PC-3 (cell line): ENCODE measurements around the gene OR2A5. TPM values are rescaled to one million over a fixed set of nuclear protein-coding genes. Genes with fewer than 3 reads are reported as not detected.
"Not testable (repeated sequence)": the region's sequence is repeated elsewhere in the genome, so short reads cannot be mapped to it uniquely, and the experiment has no call there.

ENCODE experiments used
- ATAC-seq: fragments of 200-7000 bp; cut with Tn5 transposase; 2 replicates; pipeline ENCODE4 v1.9.1; 2020; ENCODE audit warnings: mild to moderate bottlenecking, moderate library complexity
- BruUV-seq: library from RNA; stranded (reverse); fragments of 400-500 nt; replicated peaks from 2 replicates; lab custom pipeline; 2021; lab: Mats Ljungman, UMichigan
- CTCF ChIA-PET: fragments of 300-600 bp; sonication (Branson Sonifier 250); formaldehyde crosslinking; loops from one replicate; lab custom pipeline; 2022; ENCODE audit warnings: antibody characterized with exemption; lab: Charles Lee
- POLR2A ChIA-PET: fragments of 300-600 bp; sonication (Branson Sonifier 250); formaldehyde crosslinking; loops from one replicate; lab custom pipeline; 2022; ENCODE audit warnings: antibody characterized with exemption; ENCODE audit not compliant: unreplicated experiment; lab: Charles Lee
- DNase-seq: peaks from one replicate; pipeline ENCODE4 v3.0.0-alpha.2; 2015
- H2AFZ ChIP-seq: fragments of 300-600 bp; sonication (generic); 2 replicates; pipeline ENCODE4 v1.6.0; 2016; ENCODE audit warnings: antibody characterized with exemption, low read length
- H3F3A ChIP-seq: fragments of 300-600 bp; sonication (generic); one replicate; pipeline ENCODE4 v1.6.0; 2017; ENCODE audit warnings: antibody characterized with exemption, low read length, control low read depth, mild to moderate bottlenecking; ENCODE audit not compliant: unreplicated experiment
- H3K27ac ChIP-seq: fragments of 300-600 bp; sonication (generic); 2 replicates; pipeline ENCODE4 v1.5.1; 2016; ENCODE audit warnings: mild to moderate bottlenecking, low read length
- H3K27me3 ChIP-seq: fragments of 300-600 bp; sonication (generic); 2 replicates; pipeline ENCODE4 v1.6.1; 2016; ENCODE audit warnings: low read length, mixed read lengths
- H3K36me3 ChIP-seq: fragments of 300-600 bp; sonication (generic); 2 replicates; pipeline ENCODE4 v1.6.1; 2016; ENCODE audit warnings: low read depth, mixed run types, low read length, mixed read lengths
- H3K4me1 ChIP-seq: fragments of 300-600 bp; sonication (generic); 2 replicates; pipeline ENCODE4 v1.5.1; 2016; ENCODE audit warnings: low read length; ENCODE audit not compliant: insufficient read depth
- H3K4me2 ChIP-seq: fragments of 300-600 bp; sonication (generic); 2 replicates; pipeline ENCODE4 v1.6.0; 2016; ENCODE audit warnings: low read length
- H3K4me3 ChIP-seq: fragments of 300-600 bp; sonication (generic); 2 replicates; pipeline ENCODE4 v1.5.1; 2016; ENCODE audit warnings: mild to moderate bottlenecking, low read length, mixed read lengths
- H3K79me2 ChIP-seq: fragments of 300-600 bp; sonication (generic); 2 replicates; pipeline ENCODE4 v1.6.1; 2017; ENCODE audit warnings: low read length, mixed read lengths
- H3K9ac ChIP-seq: fragments of 300-600 bp; sonication (generic); 2 replicates; pipeline ENCODE4 v1.6.0; 2016; ENCODE audit warnings: mild to moderate bottlenecking, low read length
- H3K9me2 ChIP-seq: fragments of 300-600 bp; sonication (generic); replicated peaks from 2 replicates; pipeline ENCODE4 v1.6.1; 2016; ENCODE audit warnings: mixed run types, low read length, mixed read lengths
- H3K9me3 ChIP-seq: fragments of 300-600 bp; sonication (generic); 2 replicates; pipeline ENCODE4 v1.6.1; 2016; ENCODE audit warnings: low read length, mixed read lengths
- H4K20me1 ChIP-seq: fragments of 300-600 bp; sonication (generic); 2 replicates; pipeline ENCODE4 v1.6.1; 2016; ENCODE audit warnings: low read length, mixed read lengths
- EZH2 ChIP-seq: fragments of 300-600 bp; sonication (generic); IDR thresholded peaks from one replicate; pipeline ENCODE4 v1.6.1; 2017; ENCODE audit warnings: antibody characterized with exemption, mild to moderate bottlenecking, low read length; ENCODE audit not compliant: unreplicated experiment
- EZH2phosphoT487 ChIP-seq: fragments of 300-600 bp; sonication (generic); IDR thresholded peaks from 2 replicates; pipeline ENCODE4 v1.6.1; 2018; ENCODE audit warnings: mild to moderate bottlenecking, antibody characterized with exemption, low read length, borderline replicate concordance
- intact Hi-C: fragments of 100-400 bp; cut with micrococcal nuclease; formaldehyde crosslinking; loops from 2 replicates; pipeline ENCODE4 v1.9.0; 2023
- total RNA-seq: library from RNA; depleted of rRNA; stranded (reverse); fragments of >200 nt; gene quantifications from 2 replicates; pipeline ENCODE4 v1.2.3, GENCODE V29; 2014
- TF ChIP-seq, protein P1 (sequence below): fragments of 300-600 bp; sonication (generic); conservative IDR thresholded peaks from 2 replicates; pipeline ENCODE4 v1.5.1; 2017; ENCODE audit warnings: antibody characterized with exemption, low read depth, mild to moderate bottlenecking, low read length

Gene OR2A5
- total RNA-seq, 1 experiment from 2014 or later, result not detected

DNA sequence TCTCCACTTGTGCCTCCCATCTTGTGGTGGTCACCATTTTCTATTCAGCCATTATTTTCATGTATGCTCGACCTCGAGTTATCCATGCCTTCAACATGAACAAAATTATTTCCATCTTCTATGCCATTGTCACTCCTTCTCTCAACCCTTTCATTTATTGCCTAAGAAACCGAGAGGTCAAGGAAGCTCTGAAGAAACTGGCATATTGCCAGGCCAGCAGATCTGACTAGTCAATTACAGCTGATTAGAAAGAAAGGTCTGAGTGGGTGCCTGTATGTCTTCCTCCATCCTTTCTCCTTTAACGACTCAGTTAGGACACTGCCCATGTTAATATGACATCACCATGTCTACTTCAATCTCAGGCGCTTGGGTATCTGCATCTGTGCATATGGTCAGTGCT, 44.0 kb upstream of the OR2A5 start:
- BruUV-seq, result no TSS peak
- intact Hi-C loops, result no loop called here

DNA sequence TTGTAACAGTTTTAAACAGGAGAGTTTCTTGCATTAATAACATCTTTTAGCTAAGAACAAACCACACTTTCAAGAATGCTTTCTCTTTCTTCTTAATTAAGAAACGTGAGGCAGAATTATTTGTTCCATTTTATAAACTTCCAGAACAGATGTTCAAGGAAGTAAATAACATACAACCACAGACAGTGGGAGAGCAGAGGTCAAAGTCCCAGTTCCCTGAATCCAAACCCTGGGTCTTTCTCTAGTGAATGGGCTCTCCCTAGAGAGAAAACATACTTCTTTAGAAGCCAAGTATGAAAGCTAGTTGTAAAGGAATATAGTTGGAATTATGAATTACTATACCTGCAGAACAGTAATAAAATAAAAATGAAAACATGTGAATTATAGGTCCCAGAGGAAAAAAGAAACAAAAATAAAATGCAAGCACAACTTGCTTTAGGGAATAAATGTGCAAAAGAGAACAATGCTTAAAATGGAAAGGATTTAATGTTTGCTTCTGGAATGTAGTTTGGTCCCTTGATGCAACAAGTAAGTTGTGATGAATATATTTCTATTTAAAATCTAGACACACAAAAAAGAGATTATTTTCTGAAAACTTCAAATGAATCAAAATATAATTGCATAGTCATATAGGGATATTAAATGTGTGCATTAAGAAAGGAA, 42.6 kb upstream of the OR2A5 start:
- no peak for ATAC-seq
- no peak for DNase-seq
- H2AFZ ChIP-seq, result no peak overlapping the region
- no peaks in the 10 kb centered on the region for H3K27me3 ChIP-seq
- no peak overlapping the region for H3K4me2 ChIP-seq
- H4K20me1 ChIP-seq, result no peaks in the 10 kb centered on the region
- no peak for TF ChIP-seq EZH2phosphoT487
- ChIA-PET POLR2A (no interaction called here), CTCF (no interaction called here)
- H3F3A ChIP-seq, result no peaks in the 10 kb centered on the region
- BruUV-seq, result no TSS peak
- no peaks in the 10 kb centered on the region for H3K9me2 ChIP-seq
- intact Hi-C loops, result no loop called here
- no peaks in the 10 kb centered on the region for H3K9me3 ChIP-seq
- H3K4me3 ChIP-seq, result no peak overlapping the region
- H3K9ac ChIP-seq, result no peak overlapping the region
- no peaks in the 10 kb centered on the region for H3K36me3 ChIP-seq
- H3K27ac ChIP-seq, result no peak overlapping the region
- no peaks in the 10 kb centered on the region for H3K79me2 ChIP-seq
- no peaks in the 10 kb centered on the region for H3K4me1 ChIP-seq

More for the DNA sequence above, 44.0 kb upstream of the OR2A5 start:
- no peak overlapping the region for H3K4me3 ChIP-seq
- H3K27me3 ChIP-seq, result no peaks in the 10 kb centered on the region
- no peak overlapping the region for H3K4me2 ChIP-seq
- H3K4me1 ChIP-seq, result no peaks in the 10 kb centered on the region
- ATAC-seq (no peak), DNase-seq (no peak)
- H3K9ac ChIP-seq, result no peak overlapping the region
- no peaks in the 10 kb centered on the region for H3K9me2 ChIP-seq
- H3K79me2 ChIP-seq, result no peaks in the 10 kb centered on the region
- H3K27ac ChIP-seq, result no peak overlapping the region
- CTCF ChIA-PET, result no interaction called here
- no peaks in the 10 kb centered on the region for H3K36me3 ChIP-seq
- H3F3A ChIP-seq, result no peaks in the 10 kb centered on the region
- POLR2A ChIA-PET, result no interaction called here
- TF ChIP-seq EZH2, result no peak
- no peaks in the 10 kb centered on the region for H3K9me3 ChIP-seq
- H2AFZ ChIP-seq, result no peak overlapping the region
- no peaks in the 10 kb centered on the region for H4K20me1 ChIP-seq

DNA sequence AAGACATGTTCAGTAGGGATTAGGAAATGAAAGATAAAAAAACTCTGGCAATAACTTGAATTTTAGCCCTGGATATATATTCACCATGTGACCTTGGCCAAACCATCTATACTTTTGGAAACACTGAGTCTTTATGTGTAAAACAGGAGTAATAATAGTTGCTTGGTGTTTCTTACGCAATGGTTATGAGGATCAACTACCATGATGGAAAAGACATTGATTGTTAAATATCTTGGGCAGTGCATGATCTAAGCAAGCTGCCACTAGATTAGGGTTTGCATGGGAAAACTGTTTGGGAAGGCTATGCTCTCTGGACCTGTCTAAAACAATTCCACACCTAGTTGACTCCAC, 42.1 kb upstream of the OR2A5 start:
- Histone ChIP-seq H3K4me2 (no peak overlapping the region), H3K4me3 (no peak overlapping the region), H3K4me1 (no peaks in the 10 kb centered on the region), H4K20me1 (no peaks in the 10 kb centered on the region), H3F3A (no peaks in the 10 kb centered on the region), H3K79me2 (no peaks in the 10 kb centered on the region), H3K9ac (no peak overlapping the region), H2AFZ (no peak overlapping the region), H3K9me2 (no peaks in the 10 kb centered on the region), H3K9me3 (no peaks in the 10 kb centered on the region), H3K27me3 (no peaks in the 10 kb centered on the region), H3K36me3 (no peaks in the 10 kb centered on the region), H3K27ac (no peak overlapping the region)
- DNase-seq (no peak), ATAC-seq (no peak)
- CTCF ChIA-PET, result no interaction called here
- intact Hi-C loops, result no loop called here
- POLR2A ChIA-PET, result no interaction called here
- TF ChIP-seq EZH2phosphoT487, result no peak
- TF ChIP-seq EZH2, result no peak
- TF ChIP-seq, protein P1, sequence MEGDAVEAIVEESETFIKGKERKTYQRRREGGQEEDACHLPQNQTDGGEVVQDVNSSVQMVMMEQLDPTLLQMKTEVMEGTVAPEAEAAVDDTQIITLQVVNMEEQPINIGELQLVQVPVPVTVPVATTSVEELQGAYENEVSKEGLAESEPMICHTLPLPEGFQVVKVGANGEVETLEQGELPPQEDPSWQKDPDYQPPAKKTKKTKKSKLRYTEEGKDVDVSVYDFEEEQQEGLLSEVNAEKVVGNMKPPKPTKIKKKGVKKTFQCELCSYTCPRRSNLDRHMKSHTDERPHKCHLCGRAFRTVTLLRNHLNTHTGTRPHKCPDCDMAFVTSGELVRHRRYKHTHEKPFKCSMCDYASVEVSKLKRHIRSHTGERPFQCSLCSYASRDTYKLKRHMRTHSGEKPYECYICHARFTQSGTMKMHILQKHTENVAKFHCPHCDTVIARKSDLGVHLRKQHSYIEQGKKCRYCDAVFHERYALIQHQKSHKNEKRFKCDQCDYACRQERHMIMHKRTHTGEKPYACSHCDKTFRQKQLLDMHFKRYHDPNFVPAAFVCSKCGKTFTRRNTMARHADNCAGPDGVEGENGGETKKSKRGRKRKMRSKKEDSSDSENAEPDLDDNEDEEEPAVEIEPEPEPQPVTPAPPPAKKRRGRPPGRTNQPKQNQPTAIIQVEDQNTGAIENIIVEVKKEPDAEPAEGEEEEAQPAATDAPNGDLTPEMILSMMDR, result no peak
- BruUV-seq, result no TSS peak

DNA sequence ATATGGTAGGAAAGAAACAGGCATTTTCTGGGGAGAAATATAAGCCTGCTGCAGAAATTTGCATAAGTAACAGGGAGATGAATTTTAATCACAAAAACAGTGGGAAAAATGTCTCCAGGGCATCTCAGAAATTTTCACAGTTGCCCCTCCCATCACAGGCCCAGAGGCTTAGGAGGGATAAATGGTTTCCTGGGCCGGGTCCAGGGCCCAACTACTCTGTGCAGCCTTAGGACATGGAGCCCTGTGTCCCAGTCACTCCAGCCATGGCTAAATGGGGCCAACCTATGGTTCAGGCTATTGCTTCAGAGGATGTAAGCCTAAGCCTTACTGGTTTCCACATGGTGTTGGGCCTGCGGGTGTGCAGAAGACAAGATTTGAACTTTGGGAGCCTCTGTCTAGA, 39.4 kb upstream of the OR2A5 start:
- ATAC-seq (no peak), DNase-seq (no peak)
- Histone ChIP-seq H3K27me3 (no peaks in the 10 kb centered on the region), H3K36me3 (no peaks in the 10 kb centered on the region), H3F3A (no peaks in the 10 kb centered on the region), H3K27ac (no peak overlapping the region), H4K20me1 (no peaks in the 10 kb centered on the region), H3K4me3 (no peak overlapping the region), H2AFZ (no peak overlapping the region), H3K9me2 (no peaks in the 10 kb centered on the region), H3K9ac (no peak overlapping the region), H3K79me2 (no peaks in the 10 kb centered on the region), H3K4me1 (no peaks in the 10 kb centered on the region), H3K9me3 (no peaks in the 10 kb centered on the region), H3K4me2 (no peak overlapping the region)
- intact Hi-C loops, result no loop called here
- ChIA-PET CTCF (no interaction called here), POLR2A (no interaction called here)
- TF ChIP-seq EZH2, result no peak
- TF ChIP-seq, protein P1, result no peak
- no peak for TF ChIP-seq EZH2phosphoT487
- BruUV-seq, result no TSS peak

DNA sequence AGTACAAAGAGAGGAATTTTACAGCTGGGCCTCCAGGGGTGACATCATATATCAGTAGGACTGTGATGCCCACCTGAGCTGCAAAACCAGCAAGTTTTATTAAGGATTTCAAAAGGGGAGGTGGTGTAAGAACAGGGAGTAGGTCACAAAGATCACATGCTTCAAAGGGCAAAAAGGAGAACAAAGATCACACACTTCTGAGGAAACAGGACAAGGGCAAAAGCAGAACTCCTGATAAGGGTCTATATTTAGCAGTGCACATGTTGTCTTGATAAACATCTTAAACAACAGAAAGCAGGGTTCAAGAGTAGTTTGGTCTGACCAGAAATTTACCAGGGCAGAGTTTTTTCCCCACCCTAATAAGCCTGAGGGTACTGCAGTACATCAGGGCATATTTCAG, 38.7 kb upstream of the OR2A5 start:
- BruUV-seq, H4K20me1 ChIP-seq, H3K27ac ChIP-seq, H3K36me3 ChIP-seq, DNase-seq, H3F3A ChIP-seq, H2AFZ ChIP-seq, H3K9me3 ChIP-seq, CTCF ChIA-PET, POLR2A ChIA-PET, H3K27me3 ChIP-seq, H3K4me1 ChIP-seq, intact Hi-C loops, H3K4me2 ChIP-seq, H3K9me2 ChIP-seq, H3K4me3 ChIP-seq, H3K79me2 ChIP-seq, H3K9ac ChIP-seq, ATAC-seq: not testable (repeated sequence)
